ENCODE results near the gene PBXIP1.

The PBXIP1 gene

GRCh38 chr1:154956544-154956941 lies 644 bp upstream of the PBXIP1 start:
- no peak for DNase-seq (ENCODE audit: low read depth)

GRCh38 chr1:154955039-154955717 lies 721 bp downstream of the PBXIP1 start:
- DNase-seq (ENCODE audit: low read depth), result peak; percentile 65

- no peak for DNase-seq (ENCODE audit: low read depth)
These were observed 1.4 kb downstream of the PBXIP1 start for GRCh38 chr1:154954541-154954940.

- no peak for DNase-seq (ENCODE audit: low read depth)
These were observed 2.3 kb downstream of the PBXIP1 start for GRCh38 chr1:154953611-154954038.

- DNase-seq (ENCODE audit: low read depth), result no peak
These were observed 3.2 kb downstream of the PBXIP1 start for GRCh38 chr1:154952664-154953063.

GRCh38 chr1:154951901-154952657 lies 3.8 kb downstream of the PBXIP1 start:
- DNase-seq (ENCODE audit: low read depth), result no peak

GRCh38 chr1:154948079-154948478 lies 7.8 kb downstream of the PBXIP1 start:
- DNase-seq (ENCODE audit: low read depth), result no peak

GRCh38 chr1:154945962-154946850 lies 9.7 kb downstream of the PBXIP1 start:
- no peak for DNase-seq (ENCODE audit: low read depth)

GRCh38 chr1:154945160-154945961 lies 10.5 kb downstream of the PBXIP1 start:
- DNase-seq (ENCODE audit: low read depth), result no peak

- DNase-seq (ENCODE audit: low read depth), result no peak
These were observed 11.3 kb downstream of the PBXIP1 start for GRCh38 chr1:154944401-154945159.

GRCh38 chr1:154943649-154944400 lies 12.1 kb downstream of the PBXIP1 start:
- no peak for DNase-seq (ENCODE audit: low read depth)

- no peak for DNase-seq (ENCODE audit: low read depth)
These were observed 14.4 kb downstream of the PBXIP1 start for GRCh38 chr1:154941333-154942013.

- no peak for DNase-seq (ENCODE audit: low read depth)
These were observed 15.2 kb downstream of the PBXIP1 start for GRCh38 chr1:154940651-154941194.

- DNase-seq (ENCODE audit: low read depth), result no peak
These were observed 15.7 kb downstream of the PBXIP1 start for GRCh38 chr1:154940213-154940560.

- no peak for DNase-seq (ENCODE audit: low read depth)
These were observed 17.1 kb downstream of the PBXIP1 start for GRCh38 chr1:154938604-154939399.

- no peak for DNase-seq (ENCODE audit: low read depth)
These were observed 17.9 kb downstream of the PBXIP1 start for GRCh38 chr1:154937988-154938386.

- peak; percentile 82 for DNase-seq (ENCODE audit: low read depth)
These were observed 18.6 kb downstream of the PBXIP1 start for GRCh38 chr1:154937085-154937987.
